ENCODE data around the gene NFYA.

The NFYA gene

GRCh38 chr6:41098366-41098765 lies 25.6 kb downstream of the NFYA start:
- peaks cover 65 to 72% of the 10 kb centered on the region in 2 experiments for H3K36me3 ChIP-seq (ENCODE audit: control insufficient read depth in 2 of 2, insufficient read depth in 1 of 2, low read length in 2 of 2)

More at GRCh38 chr6:41098366-41098765, 25.6 kb downstream of the NFYA start:
- no peaks in the 10 kb centered on the region for H3K9me3 ChIP-seq (ENCODE audit: control insufficient read depth, insufficient read depth, low read depth, low read length)
- ChIA-PET POLR2A (no interaction called here), CTCF (interaction anchor here (1.2 kb wide), 1 partner anchor 84 kb away, joined by 5 read pairs; no protein-coding TSS in a partner anchor)
- H3K4me3 ChIP-seq (ENCODE audit: low read depth, low read length) = no peak overlapping the region
- H3K4me1 ChIP-seq (ENCODE audit: control insufficient read depth, insufficient read depth, low read length) = no peaks in the 10 kb centered on the region
- no peak overlapping the region for H3K27ac ChIP-seq (ENCODE audit: extremely low read depth, low read depth, low read length)
- TF ChIP-seq ZNF704 (tag by site-specific recombination; IDR thresholded peaks at IDR 0.05) (no peak), YY1 (tag by site-specific recombination; IDR thresholded peaks at IDR 0.05) (no peak), PRDM2 (tag by site-specific recombination; IDR thresholded peaks at IDR 0.05; ENCODE audit: borderline replicate concordance) (no peak), ZNF148 (tag by site-specific recombination; IDR thresholded peaks at IDR 0.05; ENCODE audit: borderline replicate concordance) (no peak), ZNF18 (tag by site-specific recombination; IDR thresholded peaks at IDR 0.05) (no peak), KLF9 (tag by site-specific recombination; IDR thresholded peaks at IDR 0.05; ENCODE audit: low read depth) (no peak), ZEB2 (tag by site-specific recombination; IDR thresholded peaks at IDR 0.05) (no peak), ZNF184 (tag by site-specific recombination; IDR thresholded peaks at IDR 0.05) (no peak), ZNF19 (tag by site-specific recombination; IDR thresholded peaks at IDR 0.05; ENCODE audit: low read depth) (no peak), ZNF530 (tag by site-specific recombination; IDR thresholded peaks at IDR 0.05; ENCODE audit: low read depth) (no peak), ZNF624 (tag by site-specific recombination; IDR thresholded peaks at IDR 0.05) (no peak), ZNF221 (tag by site-specific recombination; IDR thresholded peaks at IDR 0.05; ENCODE audit: borderline replicate concordance) (no peak), ZNF366 (tag by site-specific recombination; conservative IDR thresholded peaks at IDR 0.05) (no peak), ZNF350 (tag by site-specific recombination; IDR thresholded peaks at IDR 0.05) (no peak)
- TF ChIP-seq, protein P1, sequence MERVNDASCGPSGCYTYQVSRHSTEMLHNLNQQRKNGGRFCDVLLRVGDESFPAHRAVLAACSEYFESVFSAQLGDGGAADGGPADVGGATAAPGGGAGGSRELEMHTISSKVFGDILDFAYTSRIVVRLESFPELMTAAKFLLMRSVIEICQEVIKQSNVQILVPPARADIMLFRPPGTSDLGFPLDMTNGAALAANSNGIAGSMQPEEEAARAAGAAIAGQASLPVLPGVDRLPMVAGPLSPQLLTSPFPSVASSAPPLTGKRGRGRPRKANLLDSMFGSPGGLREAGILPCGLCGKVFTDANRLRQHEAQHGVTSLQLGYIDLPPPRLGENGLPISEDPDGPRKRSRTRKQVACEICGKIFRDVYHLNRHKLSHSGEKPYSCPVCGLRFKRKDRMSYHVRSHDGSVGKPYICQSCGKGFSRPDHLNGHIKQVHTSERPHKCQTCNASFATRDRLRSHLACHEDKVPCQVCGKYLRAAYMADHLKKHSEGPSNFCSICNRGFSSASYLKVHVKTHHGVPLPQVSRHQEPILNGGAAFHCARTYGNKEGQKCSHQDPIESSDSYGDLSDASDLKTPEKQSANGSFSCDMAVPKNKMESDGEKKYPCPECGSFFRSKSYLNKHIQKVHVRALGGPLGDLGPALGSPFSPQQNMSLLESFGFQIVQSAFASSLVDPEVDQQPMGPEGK (tag by site-specific recombination; IDR thresholded peaks at IDR 0.05) = no peak

Data from HEK293 (cell line).